NCI-H1092 treated with DMSO at 0.1 percent for 48 hours (cell line): ENCODE data around the gene PSTPIP2.

Experiments used
- DNase-seq: peaks from one replicate; lab custom pipeline; 2025; lab: John Stamatoyannopoulos, UW

Gene PSTPIP2

GRCh38 chr18:45935591-45936335 lies 136.3 kb downstream of the PSTPIP2 start:
- DNase-seq, result no peak
